SK-N-SH treated with all-trans-retinoic acid at 6 μM for 48 hours (cell line): ENCODE results near the gene SORCS2.
"Not testable (repeated sequence)": the region's sequence is repeated elsewhere in the genome, so short reads cannot be mapped to it uniquely, and the experiment has no call there.

Experiments
- ATAC-seq: fragments of 200-7000 bp; cut with Tn5 transposase; 3 replicates; pipeline ENCODE4 v1.9.1; 2020; ENCODE audit warnings: mild to moderate bottlenecking, moderate library complexity
- ARNTL ChIP-seq: fragments of 450-650 bp; formaldehyde crosslinking; IDR thresholded peaks from 2 replicates; pipeline ENCODE4 v1.5.0; 2020; ENCODE audit warnings: low read depth, mild to moderate bottlenecking, moderate library complexity, borderline replicate concordance
- BACH2 ChIP-seq: fragments of 250-450 bp; sonication (Bioruptor Pico); IDR thresholded peaks from 2 replicates; pipeline ENCODE4 v1.9.0; 2021; ENCODE audit warnings: mild to moderate bottlenecking, borderline replicate concordance
- CREB5 ChIP-seq: fragments of 250-450 bp; sonication (Bioruptor Pico); IDR thresholded peaks from 2 replicates; pipeline ENCODE4 v1.5.1; 2020; ENCODE audit warnings: low read depth, mild to moderate bottlenecking, moderate library complexity
- CSDC2 ChIP-seq: fragments of 250-450 bp; sonication (Bioruptor Pico); IDR thresholded peaks from 2 replicates; pipeline ENCODE4 v1.5.0; 2020; ENCODE audit warnings: mild to moderate bottlenecking, moderate library complexity
- CSRNP3 ChIP-seq: fragments of 250-450 bp; sonication (Bioruptor Pico); IDR thresholded peaks from 2 replicates; pipeline ENCODE4 v1.5.1; 2021; ENCODE audit warnings: mild to moderate bottlenecking, moderate library complexity
- ESRRG ChIP-seq: fragments of 250-450 bp; sonication (Bioruptor Pico); IDR thresholded peaks from 2 replicates; pipeline ENCODE4 v1.6.1; 2021; ENCODE audit warnings: mild to moderate bottlenecking
- GLIS3 ChIP-seq: fragments of 250-450 bp; sonication (Bioruptor Pico); IDR thresholded peaks from 2 replicates; pipeline ENCODE4 v1.5.0; 2020; ENCODE audit warnings: mild to moderate bottlenecking, moderate library complexity
- ISL1 ChIP-seq: fragments of 250-450 bp; sonication (Bioruptor Pico); IDR thresholded peaks from 2 replicates; pipeline ENCODE4 v2.1.2; 2022; ENCODE audit warnings: mild to moderate bottlenecking, moderate library complexity
- PATZ1 ChIP-seq: fragments of 250-450 bp; sonication (Bioruptor Pico); IDR thresholded peaks from 2 replicates; pipeline ENCODE4 v1.8.0; 2020; ENCODE audit warnings: mild to moderate bottlenecking, moderate library complexity, borderline replicate concordance
- POU6F1 ChIP-seq: fragments of 250-450 bp; sonication (Bioruptor Pico); IDR thresholded peaks from 2 replicates; pipeline ENCODE4 v1.8.0; 2021; ENCODE audit warnings: low read depth, mild to moderate bottlenecking, moderate library complexity, borderline replicate concordance
- PPARA ChIP-seq: fragments of 250-450 bp; sonication (Bioruptor Pico); IDR thresholded peaks from 2 replicates; pipeline ENCODE4 v1.5.0; 2020; ENCODE audit warnings: mild to moderate bottlenecking, borderline replicate concordance
- RARB ChIP-seq: fragments of 250-450 bp; sonication (Bioruptor Pico); IDR thresholded peaks from 2 replicates; pipeline ENCODE4 v1.8.0; 2021; ENCODE audit warnings: mild to moderate bottlenecking, moderate library complexity
- SNAI2 ChIP-seq: fragments of 250-450 bp; sonication (Bioruptor Pico); IDR thresholded peaks from 2 replicates; pipeline ENCODE4 v1.5.0; 2020; ENCODE audit warnings: mild to moderate bottlenecking, moderate library complexity
- TCF4 ChIP-seq: fragments of 250-450 bp; sonication (Bioruptor Pico); IDR thresholded peaks from 2 replicates; pipeline ENCODE4 v1.8.0; 2021; ENCODE audit warnings: mild to moderate bottlenecking, moderate library complexity, borderline replicate concordance
- TOX ChIP-seq: fragments of 250-450 bp; sonication (Bioruptor Pico); IDR thresholded peaks from 2 replicates; pipeline ENCODE4 v1.8.0; 2021; ENCODE audit warnings: mild to moderate bottlenecking, moderate library complexity, borderline replicate concordance
- TSHZ2 ChIP-seq: fragments of 250-450 bp; sonication (Bioruptor Pico); IDR thresholded peaks from 2 replicates; pipeline ENCODE4 v1.5.0; 2020; ENCODE audit warnings: mild to moderate bottlenecking, moderate library complexity
- ZC3H10 ChIP-seq: fragments of 250-450 bp; sonication (Bioruptor Pico); IDR thresholded peaks from 2 replicates; pipeline ENCODE4 v1.5.1; 2021; ENCODE audit warnings: mild to moderate bottlenecking, moderate library complexity
- ZFP3 ChIP-seq: fragments of 250-450 bp; sonication (Bioruptor Pico); IDR thresholded peaks from 2 replicates; pipeline ENCODE4 v1.5.0; 2020; ENCODE audit warnings: mild to moderate bottlenecking, moderate library complexity
- ZFP30 ChIP-seq: fragments of 450-650 bp; formaldehyde crosslinking; IDR thresholded peaks from 2 replicates; pipeline ENCODE4 v1.5.0; 2022; ENCODE audit warnings: mild to moderate bottlenecking, moderate library complexity
- ZNF565 ChIP-seq: fragments of 450-650 bp; formaldehyde crosslinking; conservative IDR thresholded peaks from 2 replicates; pipeline ENCODE4 v1.5.0; 2020; ENCODE audit warnings: low read depth, mild to moderate bottlenecking, moderate library complexity
- ZNF70 ChIP-seq: fragments of 450-650 bp; formaldehyde crosslinking; IDR thresholded peaks from 2 replicates; pipeline ENCODE4 v1.5.0; 2020; ENCODE audit warnings: mild to moderate bottlenecking, moderate library complexity
- ZNF8 ChIP-seq: fragments of 450-650 bp; formaldehyde crosslinking; IDR thresholded peaks from 2 replicates; pipeline ENCODE4 v1.5.0; 2020; ENCODE audit warnings: mild to moderate bottlenecking, moderate library complexity

Gene SORCS2

GRCh38 chr4:7600247-7600646, 407.9 kb downstream of the SORCS2 start:
- ATAC-seq, result no peak
- TF ChIP-seq PATZ1 (CRISPR knock-in tag), result no peak
- no peak for TF ChIP-seq CREB5 (CRISPR knock-in tag)
- TF ChIP-seq CSDC2 (CRISPR knock-in tag), result no peak
- TF ChIP-seq CSRNP3 (CRISPR knock-in tag), result no peak
- TF ChIP-seq POU6F1, result no peak
- no peak for TF ChIP-seq BACH2 (CRISPR knock-in tag)
- TF ChIP-seq ZNF70 (CRISPR knock-in tag), result no peak
- no peak for TF ChIP-seq PPARA
- TF ChIP-seq TCF4 (CRISPR knock-in tag), result no peak
- no peak for TF ChIP-seq ARNTL (CRISPR knock-in tag)
- TF ChIP-seq SNAI2 (CRISPR knock-in tag), result no peak
- TF ChIP-seq ZNF565 (CRISPR knock-in tag), result no peak
- no peak for TF ChIP-seq ISL1 (CRISPR knock-in tag)
- no peak for TF ChIP-seq ZFP30 (CRISPR knock-in tag)
- no peak for TF ChIP-seq ZC3H10 (CRISPR knock-in tag)
- no peak for TF ChIP-seq ESRRG (CRISPR knock-in tag)
- no peak for TF ChIP-seq GLIS3 (CRISPR knock-in tag)
- TF ChIP-seq TOX (CRISPR knock-in tag), result no peak

GRCh38 chr4:7602166-7602565, 409.8 kb downstream of the SORCS2 start:
- not testable (repeated sequence) for ATAC-seq

- TF ChIP-seq TCF4 (CRISPR knock-in tag) (no peak), ZNF565 (CRISPR knock-in tag) (no peak), ZNF8 (no peak), POU6F1 (no peak), ISL1 (CRISPR knock-in tag) (no peak), ZC3H10 (CRISPR knock-in tag) (no peak), CSRNP3 (CRISPR knock-in tag) (no peak), ESRRG (CRISPR knock-in tag) (no peak), GLIS3 (CRISPR knock-in tag) (no peak), TSHZ2 (CRISPR knock-in tag) (no peak), ZFP30 (CRISPR knock-in tag) (no peak), PPARA (no peak), ZNF70 (CRISPR knock-in tag) (no peak), BACH2 (CRISPR knock-in tag) (no peak), RARB (CRISPR knock-in tag) (no peak), CREB5 (CRISPR knock-in tag) (no peak), SNAI2 (CRISPR knock-in tag) (no peak), ZFP3 (no peak), TOX (CRISPR knock-in tag) (no peak), CSDC2 (CRISPR knock-in tag) (no peak)
- ATAC-seq, result no peak
These were observed 415.0 kb downstream of the SORCS2 start for GRCh38 chr4:7607156-7607910.
